Osteoblast (primary cell): ENCODE measurements around the gene NT5DC1. TPM values are rescaled to one million over a fixed set of nuclear protein-coding genes. Genes with fewer than 3 reads are reported as not detected.

Experiments used
- DNase-seq: peaks from one replicate; pipeline ENCODE4 v3.0.0; 2011; ENCODE audit warnings: low spot score, mixed read lengths; ENCODE audit not compliant: insufficient read length; ENCODE audit errors: missing footprints
- H2AFZ ChIP-seq: 2 replicates; pipeline ENCODE4 v1.6.0; 2011; ENCODE audit warnings: mild to moderate bottlenecking, low read length
- H3K27ac ChIP-seq: 2 replicates; pipeline ENCODE4 v1.5.1; 2011; ENCODE audit warnings: mild to moderate bottlenecking, low read depth, low read length, moderate library complexity
- H3K27me3 ChIP-seq: 2 replicates; pipeline ENCODE4 v1.6.0; 2012; ENCODE audit warnings: mild to moderate bottlenecking, control low read depth, inconsistent platforms, low read length, moderate library complexity; ENCODE audit not compliant: insufficient read depth
- H3K36me3 ChIP-seq: 2 replicates; pipeline ENCODE4 v1.5.1; 2011; ENCODE audit warnings: mild to moderate bottlenecking, low read length, control low read depth, moderate library complexity; ENCODE audit not compliant: insufficient read depth
- H3K4me1 ChIP-seq: 2 replicates; pipeline ENCODE4 v1.5.1; 2011; ENCODE audit warnings: mild to moderate bottlenecking, low read length, control low read depth, moderate library complexity; ENCODE audit not compliant: insufficient read depth
- H3K4me2 ChIP-seq: 2 replicates; pipeline ENCODE4 v1.6.0; 2011; ENCODE audit warnings: mild to moderate bottlenecking, low read length; ENCODE audit not compliant: insufficient read depth
- H3K4me3 ChIP-seq: fragments of 200-600 bp; sonication (generic); 3 replicates; pipeline ENCODE4 v1.5.1; 2012; ENCODE audit warnings: mild to moderate bottlenecking, low read length, inconsistent platforms; ENCODE audit not compliant: insufficient read depth
- H3K79me2 ChIP-seq: 2 replicates; pipeline ENCODE4 v1.6.0; 2012; ENCODE audit warnings: mild to moderate bottlenecking, low read length, control low read depth, inconsistent platforms; ENCODE audit not compliant: insufficient read depth
- H3K9me3 ChIP-seq: 2 replicates; pipeline ENCODE4 v1.5.1; 2011; ENCODE audit warnings: low read depth, low read length, control low read depth
- H4K20me1 ChIP-seq: 2 replicates; pipeline ENCODE4 v1.6.0; 2012; ENCODE audit warnings: mild to moderate bottlenecking, low read length, control low read depth; ENCODE audit not compliant: insufficient read depth
- CTCF ChIP-seq: IDR thresholded peaks from 2 replicates; pipeline ENCODE4 v1.5.1; 2011; ENCODE audit warnings: mild to moderate bottlenecking, low read depth, low read length, moderate library complexity; ENCODE audit errors: extremely low read depth
- total RNA-seq: library from RNA; depleted of rRNA; stranded (reverse); fragments of >200 nt; gene quantifications from 2 replicates; pipeline ENCODE4 v1.2.3, GENCODE V29; 2012

NT5DC1 gene
- total RNA-seq, 1 donor: 7.2 TPM

GRCh38 chr6:116239256-116239655 lies 138.6 kb downstream of the NT5DC1 start:
- Histone ChIP-seq H3K4me1 (peaks cover 5% of the 10 kb centered on the region), H3K9me3 (no peaks in the 10 kb centered on the region), H3K79me2 (no peaks in the 10 kb centered on the region), H3K4me2 (no peak overlapping the region), H3K4me3 (no peak overlapping the region), H3K27ac (no peak overlapping the region), H4K20me1 (no peaks in the 10 kb centered on the region), H2AFZ (no peak overlapping the region), H3K36me3 (no peaks in the 10 kb centered on the region), H3K27me3 (no peaks in the 10 kb centered on the region)
- TF ChIP-seq CTCF: no peak
- peak; percentile 30 for DNase-seq

GRCh38 chr6:116239856-116240255 lies 139.2 kb downstream of the NT5DC1 start:
- no peak overlapping the region for H3K27ac ChIP-seq
- no peak overlapping the region for H2AFZ ChIP-seq
- TF ChIP-seq CTCF: no peak
- no peaks in the 10 kb centered on the region for H4K20me1 ChIP-seq
- H3K4me1 ChIP-seq: peaks cover 5% of the 10 kb centered on the region
- H3K79me2 ChIP-seq: no peaks in the 10 kb centered on the region
- no peak overlapping the region for H3K4me3 ChIP-seq
- H3K4me2 ChIP-seq: no peak overlapping the region
- H3K36me3 ChIP-seq: no peaks in the 10 kb centered on the region
- H3K27me3 ChIP-seq: no peaks in the 10 kb centered on the region
- no peaks in the 10 kb centered on the region for H3K9me3 ChIP-seq
- DNase-seq: no peak

- no peak overlapping the region for H2AFZ ChIP-seq
- TF ChIP-seq CTCF: no peak
These were observed 143.6 kb downstream of the NT5DC1 start for GRCh38 chr6:116244284-116244683.

GRCh38 chr6:116246089-116246488 lies 145.4 kb downstream of the NT5DC1 start:
- Histone ChIP-seq H4K20me1 (no peaks in the 10 kb centered on the region), H3K79me2 (peaks cover 36% of the 10 kb centered on the region), H3K27ac (peak overlapping the region; percentile 64), H3K4me1 (peaks cover 37% of the 10 kb centered on the region), H3K36me3 (no peaks in the 10 kb centered on the region), H2AFZ (no peak overlapping the region), H3K4me3 (no peak overlapping the region), H3K4me2 (peak overlapping the region; percentile 50), H3K9me3 (no peaks in the 10 kb centered on the region), H3K27me3 (no peaks in the 10 kb centered on the region)
- TF ChIP-seq CTCF: no peak
- no peak for DNase-seq

More at GRCh38 chr6:116244284-116244683, 143.6 kb downstream of the NT5DC1 start:
- no peaks in the 10 kb centered on the region for H3K9me3 ChIP-seq
- peaks cover 18% of the 10 kb centered on the region for H3K79me2 ChIP-seq
- no peaks in the 10 kb centered on the region for H4K20me1 ChIP-seq
- peaks cover 20% of the 10 kb centered on the region for H3K4me1 ChIP-seq
- H3K27ac ChIP-seq: no peak overlapping the region
- DNase-seq: no peak
- no peaks in the 10 kb centered on the region for H3K36me3 ChIP-seq
- no peaks in the 10 kb centered on the region for H3K27me3 ChIP-seq
- no peak overlapping the region for H3K4me2 ChIP-seq
- no peak overlapping the region for H3K4me3 ChIP-seq
